ENCODE results near the gene FRMD4A. TPM values are rescaled to one million over a fixed set of nuclear protein-coding genes. Genes with fewer than 3 reads are reported as not detected.

Gene FRMD4A
- total and polyA plus RNA-seq, 2 of the 4 experiments (the other 2 are of a cell fraction), result 30.3 to 68.8 TPM

GRCh38 chr10:13743963-13744362 lies 586.8 kb downstream of the FRMD4A start:
- Histone ChIP-seq H3K4ac (ENCODE audit: low read depth, low read length) (no peak overlapping the region; the same call in 1 of the 2 replicates), H3K4me1 (ENCODE audit: control insufficient read depth, insufficient read depth, low read length) (peaks cover 2% of the 10 kb centered on the region; the same call in 1 of the 2 replicates), H4K8ac (ENCODE audit: low read depth in 2 of 2, low read length in 2 of 2) (no peak overlapping the region), H2BK120ac (ENCODE audit: low read depth, low read length) (no peak overlapping the region), H2BK20ac (ENCODE audit: low read depth, low read length) (no peak overlapping the region), H4K20me1 (ENCODE audit: insufficient read depth, low read length) (no peaks in the 10 kb centered on the region), H2BK15ac (ENCODE audit: low read depth, low read length) (no peak overlapping the region), H3K36me3 (ENCODE audit: control insufficient read depth, insufficient read depth, low read length) (peaks cover 3% of the 10 kb centered on the region; the same call in 1 of the 2 replicates), H3K27ac (ENCODE audit: insufficient read depth, low read length) (no peak overlapping the region), H3K18ac (ENCODE audit: low read depth, low read length) (no peak overlapping the region), H3K9me3 (ENCODE audit: control insufficient read depth, insufficient read depth, low read length) (no peaks in the 10 kb centered on the region), H4K91ac (ENCODE audit: insufficient read depth, low read depth, low read length) (no peak overlapping the region), H2AFZ (replicated peaks; ENCODE audit: low read length, poor library complexity) (no peak overlapping the region), H2AK9ac (replicated peaks; ENCODE audit: low read depth, low read length, poor library complexity) (no peak overlapping the region), H3K9me1 (ENCODE audit: insufficient read depth, low read length) (peaks cover 12% of the 10 kb centered on the region), H4K5ac (ENCODE audit: low read depth, low read length) (no peak overlapping the region), H2AK5ac (ENCODE audit: low read depth, low read length) (no peak overlapping the region), H3K27me3 (ENCODE audit: control insufficient read depth, insufficient read depth, low read length) (no peaks in the 10 kb centered on the region), H3K9ac (ENCODE audit: low read depth, low read length) (no peak overlapping the region), H2BK5ac (ENCODE audit: low read depth, low read length, poor library complexity, severe bottlenecking) (no peak overlapping the region), H3K4me3 (ENCODE audit: insufficient read depth, low read depth, low read length) (no peak overlapping the region), H3K23ac (ENCODE audit: low read depth, low read length) (no peak overlapping the region), H3K79me1 (ENCODE audit: low read depth in 1 of 2, low read length in 2 of 2) (peaks cover 0 to 6% of the 10 kb centered on the region in 2 experiments; a peak in 1 of 4 replicates), H3K4me2 (ENCODE audit: low read depth, low read length) (no peak overlapping the region), H3K14ac (replicated peaks; ENCODE audit: low read depth, low read length) (no peak overlapping the region), H3K56ac (ENCODE audit: extremely low read depth, insufficient read depth, low read length) (no peak overlapping the region)
- 92% methylated on average over 4 of the region's 7 CpGs; no CpG with 5 or more reads in 1 of the 2 experiments for WGBS, 2 experiments (ENCODE audit: extremely low coverage in 2 of 2, insufficient read length in 1 of 2)
- no peak for TF ChIP-seq CHD1 (IDR thresholded peaks at IDR 0.05; ENCODE audit: low read depth, low read length)
- no peak for TF ChIP-seq POLR2A (IDR thresholded peaks at IDR 0.05; ENCODE audit: low read depth, low read length)
- no peak for TF ChIP-seq SMC3 (IDR thresholded peaks at IDR 0.05; ENCODE audit: low read depth, low read length)
- TF ChIP-seq CEBPB (IDR thresholded peaks at IDR 0.05; ENCODE audit: low read depth, low read length), result no peak
- TF ChIP-seq FOS (IDR thresholded peaks at IDR 0.05; ENCODE audit: low read depth, low read length), result no peak
- no peak for TF ChIP-seq MAZ (IDR thresholded peaks at IDR 0.05; ENCODE audit: borderline replicate concordance, low read depth, low read length)
- in situ Hi-C loops (cut with MboI; ENCODE audit: low sequenced_read_pairs), result no loop called here
- ATAC-seq (ENCODE audit: low read depth), result no peak
- DNase-seq, result no peak
- no TSS peak for BruUV-seq (replicated peaks)
- intact Hi-C loops (cut with micrococcal nuclease), result no loop called here
- dilution Hi-C loops (cut with HindIII; ENCODE audit: low sequenced_read_pairs, unreplicated experiment), result no loop called here
- ChIA-PET POLR2A (ENCODE audit: unreplicated experiment) (no interaction called here), CTCF (no interaction called here)

Measured in IMR-90 (cell line).